HepG2 (cell line): ENCODE data around the gene ZC3H18. TPM values are rescaled to one million over a fixed set of nuclear protein-coding genes. Genes with fewer than 3 reads are reported as not detected.

Experiments used
- ATAD3A ChIP-seq: sonication (generic); formaldehyde crosslinking; IDR thresholded peaks from 2 replicates; pipeline ENCODE4 v1.4.0; 2020; ENCODE audit warnings: missing genetic modification reagents
- GABPB1 ChIP-seq: IDR thresholded peaks from 2 replicates; pipeline ENCODE4 v1.6.1; 2016; ENCODE audit warnings: mild to moderate bottlenecking, missing genetic modification reagents, moderate library complexity, missing compliant biosample characterization
- HES4 ChIP-seq: sonication (generic); formaldehyde crosslinking; IDR thresholded peaks from 2 replicates; pipeline ENCODE4 v1.9.0; 2021; ENCODE audit warnings: mild to moderate bottlenecking, missing genetic modification reagents, borderline replicate concordance
- JDP2 ChIP-seq: sonication (generic); formaldehyde crosslinking; IDR thresholded peaks from 2 replicates; pipeline ENCODE4 v1.8.1; 2022; ENCODE audit warnings: missing genetic modification reagents, borderline replicate concordance
- NFE2L1 ChIP-seq: sonication (generic); formaldehyde crosslinking; IDR thresholded peaks from 2 replicates; pipeline ENCODE4 v1.4.0; 2020; ENCODE audit warnings: missing genetic modification reagents, mild to moderate bottlenecking, borderline replicate concordance
- PAX8 ChIP-seq: sonication (generic); formaldehyde crosslinking; IDR thresholded peaks from 2 replicates; pipeline ENCODE4 v1.8.0; 2022; ENCODE audit warnings: mild to moderate bottlenecking, missing genetic modification reagents, borderline replicate concordance
- PHB2 ChIP-seq: fragments of 450-650 bp; IDR thresholded peaks from 2 replicates; pipeline ENCODE4 v1.6.1; 2018; ENCODE audit not compliant: partially characterized antibody
- REXO4 ChIP-seq: sonication (generic); formaldehyde crosslinking; IDR thresholded peaks from 2 replicates; pipeline ENCODE4 v1.8.0; 2022; ENCODE audit warnings: missing genetic modification reagents, mild to moderate bottlenecking, borderline replicate concordance
- RXRB ChIP-seq: IDR thresholded peaks from 2 replicates; pipeline ENCODE4 v1.6.1; 2016; ENCODE audit warnings: borderline replicate concordance, missing genetic modification reagents, missing compliant biosample characterization
- TARDBP ChIP-seq: sonication (generic); formaldehyde crosslinking; IDR thresholded peaks from 2 replicates; pipeline ENCODE4 v1.8.0; 2022; ENCODE audit warnings: mild to moderate bottlenecking, missing genetic modification reagents
- TMF1 ChIP-seq: sonication (generic); formaldehyde crosslinking; IDR thresholded peaks from 2 replicates; pipeline ENCODE4 v1.8.1; 2022; ENCODE audit warnings: low read depth, missing genetic modification reagents
- ZBTB38 ChIP-seq: sonication (generic); formaldehyde crosslinking; IDR thresholded peaks from 2 replicates; pipeline ENCODE4 v1.5.1; 2020; ENCODE audit warnings: mild to moderate bottlenecking, missing genetic modification reagents
- ZMAT3 ChIP-seq: sonication (generic); formaldehyde crosslinking; conservative IDR thresholded peaks from 2 replicates; pipeline ENCODE4 v1.7.0; 2021; ENCODE audit warnings: missing genetic modification reagents
- ZNF101 ChIP-seq: sonication (generic); formaldehyde crosslinking; IDR thresholded peaks from 2 replicates; pipeline ENCODE4 v1.4.0; 2020; ENCODE audit warnings: mild to moderate bottlenecking, low read depth, missing genetic modification reagents, borderline replicate concordance
- ZNF160 ChIP-seq: sonication (generic); formaldehyde crosslinking; IDR thresholded peaks from 2 replicates; pipeline ENCODE4 v1.8.0; 2022; ENCODE audit warnings: mild to moderate bottlenecking, inconsistent platforms, missing genetic modification reagents
- ZNF329 ChIP-seq: sonication (generic); formaldehyde crosslinking; IDR thresholded peaks from 2 replicates; pipeline ENCODE4 v1.9.0; 2021; ENCODE audit warnings: low read depth, mild to moderate bottlenecking, missing genetic modification reagents
- ZNF383 ChIP-seq: sonication (generic); formaldehyde crosslinking; IDR thresholded peaks from 2 replicates; pipeline ENCODE4 v1.4.0; 2020; ENCODE audit warnings: missing genetic modification reagents, mild to moderate bottlenecking, borderline replicate concordance
- ZNF484 ChIP-seq: sonication (generic); formaldehyde crosslinking; IDR thresholded peaks from 2 replicates; pipeline ENCODE4 v1.5.1; 2020; ENCODE audit warnings: mild to moderate bottlenecking, low read depth, missing genetic modification reagents, borderline replicate concordance
- ZNF878 ChIP-seq: sonication (generic); formaldehyde crosslinking; IDR thresholded peaks from 2 replicates; pipeline ENCODE4 v1.8.1; 2023; ENCODE audit warnings: mild to moderate bottlenecking, missing genetic modification reagents, moderate library complexity
- ZZZ3 ChIP-seq: sonication (generic); formaldehyde crosslinking; IDR thresholded peaks from 2 replicates; pipeline ENCODE4 v1.4.0; 2020; ENCODE audit warnings: missing genetic modification reagents, mild to moderate bottlenecking, borderline replicate concordance
- polyA plus RNA-seq, 8 experiments: library from polyadenylated mRNA; depleted of rRNA in 3 of 8; stranded (reverse) in 7 of 8; unstranded in 1 of 8; fragments of >200 nt; fragmentation: Illumina TruSeq in 4 of 8; extraction: Trizol in 4 of 8; gene quantifications; 2 replicates each; pipeline versions ENCODE4 v1.2.1 to v1.2.3, GENCODE V29; 2011 to 2016; ENCODE audit warnings: low read depth in 4 of 8, missing spikeins in 1 of 8, mixed read lengths in 1 of 8; ENCODE audit not compliant: insufficient read depth in 1 of 8
- total RNA-seq, 5 experiments: library from RNA; depleted of rRNA; stranded (reverse); fragments of >200 nt; fragmentation: Illumina TruSeq; extraction: Trizol; gene quantifications; 2 replicates each; pipeline ENCODE4 v1.2.3, GENCODE V29; 2016; ENCODE audit warnings: low read depth in 1 of 5
- TF ChIP-seq, protein P1 (sequence below): IDR thresholded peaks from 2 replicates; pipeline ENCODE4 v1.6.1; 2016
- TF ChIP-seq, protein P2 (sequence below): sonication (generic); formaldehyde crosslinking; IDR thresholded peaks from 2 replicates; pipeline ENCODE4 v1.8.1; 2023; ENCODE audit warnings: mild to moderate bottlenecking, missing genetic modification reagents
- TF ChIP-seq, protein P3 (sequence below): sonication (generic); formaldehyde crosslinking; IDR thresholded peaks from 2 replicates; pipeline ENCODE4 v1.5.0; 2020; ENCODE audit warnings: missing genetic modification reagents, mild to moderate bottlenecking, borderline replicate concordance
- TF ChIP-seq, protein P4 (sequence below): IDR thresholded peaks from 2 replicates; pipeline ENCODE4 v1.6.1; 2016; ENCODE audit warnings: missing genetic modification reagents, missing compliant biosample characterization
- TF ChIP-seq, protein P5 (sequence below): sonication (generic); formaldehyde crosslinking; IDR thresholded peaks from 2 replicates; pipeline ENCODE4 v1.4.0; 2020; ENCODE audit warnings: missing genetic modification reagents, borderline replicate concordance

The ZC3H18 gene
- total and polyA plus RNA-seq, 2 of the 13 experiments (the other 11 are each of a cell fraction or from before 2014, with no cell fraction given), result 11.2 to 27.4 TPM

DNA sequence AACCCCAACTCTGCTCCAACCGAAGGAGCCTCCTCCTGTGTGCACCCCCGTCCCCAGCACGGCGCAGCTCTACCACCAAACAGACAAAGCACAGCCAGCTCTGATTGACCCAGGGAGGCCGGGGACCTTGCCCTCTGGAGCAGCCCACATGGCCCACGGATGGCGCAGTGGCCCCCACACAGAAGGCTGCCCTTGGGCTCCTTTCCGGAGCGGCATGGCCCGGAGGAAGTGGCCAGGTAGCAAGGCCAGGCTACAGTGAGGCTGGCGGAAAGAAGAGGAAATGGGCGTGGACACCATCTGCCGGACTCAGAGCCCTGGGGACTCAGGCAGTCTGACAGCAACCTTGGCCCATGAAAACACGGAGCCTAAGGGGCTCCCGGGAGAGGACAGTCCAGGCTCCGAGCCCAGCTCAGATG, 19.9 kb upstream of the ZC3H18 start (continued):
- no peak for TF ChIP-seq HES4 (CRISPR knock-in tag)
- TF ChIP-seq, protein P1, sequence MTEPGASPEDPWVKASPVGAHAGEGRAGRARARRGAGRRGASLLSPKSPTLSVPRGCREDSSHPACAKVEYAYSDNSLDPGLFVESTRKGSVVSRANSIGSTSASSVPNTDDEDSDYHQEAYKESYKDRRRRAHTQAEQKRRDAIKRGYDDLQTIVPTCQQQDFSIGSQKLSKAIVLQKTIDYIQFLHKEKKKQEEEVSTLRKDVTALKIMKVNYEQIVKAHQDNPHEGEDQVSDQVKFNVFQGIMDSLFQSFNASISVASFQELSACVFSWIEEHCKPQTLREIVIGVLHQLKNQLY (CRISPR knock-in tag), result peak; percentile 50; the same call in 1 of the 2 replicates
- TF ChIP-seq ZNF160 (CRISPR knock-in tag), result no peak
- TF ChIP-seq REXO4, result no peak
- TF ChIP-seq ATAD3A, result no peak
- TF ChIP-seq JDP2, result no peak
- peak; percentile 50; the same call in 1 of the 2 replicates for TF ChIP-seq ZBTB38 (CRISPR knock-in tag)
- TF ChIP-seq, protein P2, sequence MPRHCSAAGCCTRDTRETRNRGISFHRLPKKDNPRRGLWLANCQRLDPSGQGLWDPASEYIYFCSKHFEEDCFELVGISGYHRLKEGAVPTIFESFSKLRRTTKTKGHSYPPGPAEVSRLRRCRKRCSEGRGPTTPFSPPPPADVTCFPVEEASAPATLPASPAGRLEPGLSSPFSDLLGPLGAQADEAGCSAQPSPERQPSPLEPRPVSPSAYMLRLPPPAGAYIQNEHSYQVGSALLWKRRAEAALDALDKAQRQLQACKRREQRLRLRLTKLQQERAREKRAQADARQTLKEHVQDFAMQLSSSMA, result no peak
- no peak for TF ChIP-seq ZMAT3
- no peak for TF ChIP-seq TARDBP (CRISPR knock-in tag)
- no peak for TF ChIP-seq PHB2
- TF ChIP-seq, protein P3, sequence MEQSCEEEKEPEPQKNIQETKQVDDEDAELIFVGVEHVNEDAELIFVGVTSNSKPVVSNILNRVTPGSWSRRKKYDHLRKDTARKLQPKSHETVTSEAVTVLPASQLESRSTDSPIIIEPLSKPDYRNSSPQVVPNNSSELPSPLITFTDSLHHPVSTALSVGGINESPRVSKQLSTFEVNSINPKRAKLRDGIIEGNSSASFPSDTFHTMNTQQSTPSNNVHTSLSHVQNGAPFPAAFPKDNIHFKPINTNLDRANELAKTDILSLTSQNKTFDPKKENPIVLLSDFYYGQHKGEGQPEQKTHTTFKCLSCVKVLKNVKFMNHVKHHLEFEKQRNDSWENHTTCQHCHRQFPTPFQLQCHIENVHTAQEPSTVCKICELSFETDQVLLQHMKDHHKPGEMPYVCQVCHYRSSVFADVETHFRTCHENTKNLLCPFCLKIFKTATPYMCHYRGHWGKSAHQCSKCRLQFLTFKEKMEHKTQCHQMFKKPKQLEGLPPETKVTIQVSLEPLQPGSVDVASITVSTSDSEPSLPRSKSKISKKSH (CRISPR knock-in tag), result no peak
- no peak for TF ChIP-seq PAX8
- TF ChIP-seq ZNF383 (CRISPR knock-in tag), result no peak
- TF ChIP-seq GABPB1 (CRISPR knock-in tag), result peak; percentile 68
- no peak for TF ChIP-seq ZNF484 (CRISPR knock-in tag)
- no peak for TF ChIP-seq TMF1
- TF ChIP-seq RXRB (CRISPR knock-in tag), result peak; percentile 56; the same call in 1 of the 2 replicates
- no peak for TF ChIP-seq ZNF101 (CRISPR knock-in tag)
- TF ChIP-seq NFE2L1 (CRISPR knock-in tag), result no peak
- TF ChIP-seq ZZZ3 (CRISPR knock-in tag), result no peak
- no peak for TF ChIP-seq ZNF329 (CRISPR knock-in tag)
- TF ChIP-seq, protein P4, sequence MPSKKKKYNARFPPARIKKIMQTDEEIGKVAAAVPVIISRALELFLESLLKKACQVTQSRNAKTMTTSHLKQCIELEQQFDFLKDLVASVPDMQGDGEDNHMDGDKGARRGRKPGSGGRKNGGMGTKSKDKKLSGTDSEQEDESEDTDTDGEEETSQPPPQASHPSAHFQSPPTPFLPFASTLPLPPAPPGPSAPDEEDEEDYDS (CRISPR knock-in tag), result no peak
- TF ChIP-seq, protein P5, sequence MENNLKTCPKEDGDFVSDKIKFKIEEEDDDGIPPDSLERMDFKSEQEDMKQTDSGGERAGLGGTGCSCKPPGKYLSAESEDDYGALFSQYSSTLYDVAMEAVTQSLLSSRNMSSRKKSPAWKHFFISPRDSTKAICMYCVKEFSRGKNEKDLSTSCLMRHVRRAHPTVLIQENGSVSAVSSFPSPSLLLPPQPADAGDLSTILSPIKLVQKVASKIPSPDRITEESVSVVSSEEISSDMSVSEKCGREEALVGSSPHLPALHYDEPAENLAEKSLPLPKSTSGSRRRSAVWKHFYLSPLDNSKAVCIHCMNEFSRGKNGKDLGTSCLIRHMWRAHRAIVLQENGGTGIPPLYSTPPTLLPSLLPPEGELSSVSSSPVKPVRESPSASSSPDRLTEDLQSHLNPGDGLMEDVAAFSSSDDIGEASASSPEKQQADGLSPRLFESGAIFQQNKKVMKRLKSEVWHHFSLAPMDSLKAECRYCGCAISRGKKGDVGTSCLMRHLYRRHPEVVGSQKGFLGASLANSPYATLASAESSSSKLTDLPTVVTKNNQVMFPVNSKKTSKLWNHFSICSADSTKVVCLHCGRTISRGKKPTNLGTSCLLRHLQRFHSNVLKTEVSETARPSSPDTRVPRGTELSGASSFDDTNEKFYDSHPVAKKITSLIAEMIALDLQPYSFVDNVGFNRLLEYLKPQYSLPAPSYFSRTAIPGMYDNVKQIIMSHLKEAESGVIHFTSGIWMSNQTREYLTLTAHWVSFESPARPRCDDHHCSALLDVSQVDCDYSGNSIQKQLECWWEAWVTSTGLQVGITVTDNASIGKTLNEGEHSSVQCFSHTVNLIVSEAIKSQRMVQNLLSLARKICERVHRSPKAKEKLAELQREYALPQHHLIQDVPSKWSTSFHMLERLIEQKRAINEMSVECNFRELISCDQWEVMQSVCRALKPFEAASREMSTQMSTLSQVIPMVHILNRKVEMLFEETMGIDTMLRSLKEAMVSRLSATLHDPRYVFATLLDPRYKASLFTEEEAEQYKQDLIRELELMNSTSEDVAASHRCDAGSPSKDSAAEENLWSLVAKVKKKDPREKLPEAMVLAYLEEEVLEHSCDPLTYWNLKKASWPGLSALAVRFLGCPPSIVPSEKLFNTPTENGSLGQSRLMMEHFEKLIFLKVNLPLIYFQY, result no peak
- no peak for TF ChIP-seq ZNF878 (CRISPR knock-in tag)
